Renal cortex interstitium (tissue), 11 donors: ENCODE data around the gene ERCC6L2. TPM values are rescaled to one million over a fixed set of nuclear protein-coding genes. Genes with fewer than 3 reads are reported as not detected.

ENCODE experiments used
- DNase-seq, 11 donors: peaks; one replicate each; pipeline ENCODE4 v3.0.0-alpha.2; 2013; ENCODE audit warnings: low read depth in 9 of 11, low spot score in 4 of 11; ENCODE audit errors: extremely low read depth in 1 of 11
- polyA plus RNA-seq, 3 donors: library from polyadenylated mRNA; unstranded; fragments of 120-200 nt; gene quantifications; one replicate each; pipeline ENCODE4 v1.2.1, GENCODE V29; 2013; ENCODE audit not compliant: insufficient read length in 3 of 3

ERCC6L2 gene
- polyA plus RNA-seq, 3 donors, result 44.5 to 51.4 (median 46.4) TPM

DNA sequence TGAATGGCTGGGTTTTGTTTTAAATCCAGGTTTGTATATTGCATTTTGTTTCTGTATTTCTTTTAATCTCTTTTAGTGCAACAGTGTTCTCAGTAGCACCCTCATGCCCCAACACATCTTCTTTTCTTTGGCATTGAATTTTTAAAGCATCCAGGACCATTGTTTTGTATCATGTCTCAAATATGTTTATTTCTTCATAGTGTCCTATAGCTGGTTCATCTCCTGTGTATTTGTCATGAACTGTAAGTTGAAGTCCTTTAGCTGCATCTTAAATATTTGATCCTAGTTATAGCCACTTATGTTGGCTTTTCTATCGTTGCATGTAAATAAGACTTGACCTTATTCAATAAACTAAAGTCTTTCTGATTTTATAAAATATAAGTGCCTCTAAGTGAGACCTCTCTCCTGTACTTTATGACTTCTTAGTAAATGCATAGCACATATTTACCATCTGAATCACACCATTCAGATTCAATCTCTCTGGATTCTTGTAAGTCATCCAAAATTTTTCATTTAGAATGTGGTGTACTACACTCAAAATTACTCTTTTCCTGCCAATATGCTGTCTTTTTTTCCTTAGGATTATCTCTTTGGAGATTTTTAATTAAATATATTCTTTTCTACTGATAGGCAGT lies 21.0 kb upstream of the ERCC6L2 start:
- no peak for DNase-seq

DNA sequence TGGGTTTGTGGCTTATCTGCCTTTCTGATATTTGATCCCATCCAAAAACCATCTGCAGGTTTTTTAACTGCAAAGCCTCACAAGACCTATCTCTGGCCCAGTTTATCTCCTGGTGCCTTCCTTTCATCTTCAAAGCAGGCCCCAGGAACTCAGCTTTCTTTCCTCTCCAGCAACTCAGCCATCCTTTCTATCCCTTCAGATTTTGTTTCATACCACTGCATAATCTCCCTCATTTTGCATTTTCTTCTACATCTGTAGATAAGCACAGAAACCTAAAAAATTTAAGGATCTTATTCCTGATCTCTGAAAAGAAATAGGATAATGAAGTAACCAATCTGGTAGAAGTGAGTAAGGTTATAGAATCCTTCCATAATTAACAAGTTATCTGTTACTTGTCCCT lies 19.5 kb upstream of the ERCC6L2 start:
- no peak for DNase-seq

DNA sequence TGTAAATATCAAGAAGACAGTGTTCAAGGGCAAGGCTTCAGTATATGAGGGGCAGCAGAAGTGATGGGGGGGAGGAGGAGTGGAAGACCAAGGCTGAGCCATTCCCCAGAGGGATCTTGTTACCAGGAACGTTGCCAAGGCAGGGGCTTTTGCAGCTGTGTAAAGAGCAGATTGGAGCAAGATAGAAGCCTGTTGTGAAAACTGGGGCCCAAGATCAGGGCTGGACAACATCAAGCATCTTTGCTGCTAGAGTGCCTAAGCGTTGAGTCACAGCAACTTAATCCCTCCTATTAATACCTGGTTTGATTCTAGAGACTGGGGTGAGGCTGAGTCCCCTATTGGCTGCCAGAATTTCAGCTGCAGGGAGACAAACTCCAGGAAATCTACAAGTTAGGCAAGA lies 18.4 kb upstream of the ERCC6L2 start:
- peak in 1 of 11 donors; percentile 43 for DNase-seq

DNA sequence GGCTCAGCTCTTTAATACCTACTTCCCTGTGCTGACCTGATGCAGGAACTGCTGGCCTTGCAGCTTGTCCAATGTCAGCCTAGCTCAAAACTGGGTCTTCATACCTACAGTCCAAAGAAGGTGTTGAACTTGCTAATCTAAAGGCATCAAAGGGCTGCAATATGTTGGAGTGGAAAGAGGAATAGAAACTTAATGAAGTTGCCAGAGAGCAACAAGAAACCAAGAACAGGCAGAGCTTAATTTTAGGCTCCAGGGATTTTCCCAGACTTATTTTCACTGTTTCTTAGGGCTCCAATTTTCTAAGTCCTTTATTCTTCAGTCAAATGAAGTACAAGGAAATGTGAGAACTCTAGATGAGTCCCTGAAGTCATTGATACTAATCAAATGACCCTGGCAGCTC lies 17.6 kb upstream of the ERCC6L2 start:
- DNase-seq, result no peak

DNA sequence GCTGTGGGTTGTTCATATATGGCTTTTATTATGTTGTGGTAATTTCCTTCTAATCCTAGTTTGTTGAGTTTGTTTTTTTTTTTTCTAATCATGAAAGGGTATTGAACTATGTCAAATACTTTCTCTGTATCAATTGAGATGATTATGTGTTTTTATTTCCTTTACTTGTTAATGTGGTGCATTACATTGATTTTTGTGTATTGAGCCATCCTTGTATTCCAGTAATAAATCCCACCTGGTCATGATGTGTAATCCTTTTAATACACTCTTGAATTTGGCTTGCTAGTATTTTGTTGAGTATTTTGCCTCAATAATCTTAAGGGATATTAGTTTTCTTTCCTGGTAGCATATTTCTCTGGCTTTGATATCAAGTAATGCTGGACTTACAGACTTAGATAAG lies 13.1 kb upstream of the ERCC6L2 start:
- DNase-seq, result no peak

DNA sequence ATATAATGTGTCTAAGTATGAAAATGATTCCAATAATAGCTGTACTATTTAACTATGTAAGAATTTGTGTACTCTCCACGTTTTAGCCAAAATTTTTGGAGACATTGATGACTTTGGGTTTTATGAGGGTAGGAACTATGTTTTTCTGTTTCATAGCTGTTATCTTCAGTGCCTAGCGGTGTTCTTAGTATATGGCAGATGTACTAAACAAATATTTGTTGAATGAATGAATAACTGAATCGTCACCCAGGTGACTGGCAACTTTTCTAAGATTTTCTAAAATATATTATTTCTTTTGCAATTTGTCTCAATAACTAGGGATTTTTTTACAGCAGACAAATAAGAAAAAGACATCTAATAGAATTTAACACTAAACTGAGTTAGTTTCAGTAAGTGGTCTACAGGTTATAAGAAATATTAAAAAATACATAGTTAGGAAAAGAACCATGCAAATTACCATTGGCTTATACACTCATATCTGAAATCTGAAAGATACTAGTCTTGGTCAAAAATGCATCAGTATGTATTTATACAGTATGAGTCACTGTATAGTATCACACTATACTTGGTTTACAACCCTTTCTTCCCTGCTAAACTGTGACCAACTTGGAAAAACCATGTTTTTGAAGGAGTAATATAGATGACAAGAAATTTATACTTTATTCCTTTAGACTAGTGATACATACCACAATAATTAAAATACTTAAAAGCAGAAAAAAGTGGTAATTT lies 10.5 kb upstream of the ERCC6L2 start:
- no peak for DNase-seq

DNA sequence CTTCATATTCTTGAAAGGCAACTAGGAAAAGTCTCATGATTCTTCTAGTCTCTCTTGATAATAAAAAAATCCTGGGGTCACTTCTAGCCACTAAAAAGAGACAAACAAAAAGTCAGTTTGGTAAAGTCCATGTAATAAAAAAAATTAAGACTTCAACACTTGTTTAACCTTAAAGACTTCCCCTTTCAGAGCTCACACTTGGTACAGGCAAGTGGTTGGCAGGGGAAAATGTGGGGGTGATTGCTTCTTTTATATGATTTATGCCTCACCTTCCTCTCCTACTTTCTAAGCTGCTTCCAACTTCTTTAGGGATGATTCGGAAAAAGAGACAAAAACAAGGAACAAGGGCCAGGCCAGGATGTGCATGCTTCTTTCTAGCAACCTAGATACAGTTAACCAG lies 5.1 kb upstream of the ERCC6L2 start:
- no peak for DNase-seq

DNA sequence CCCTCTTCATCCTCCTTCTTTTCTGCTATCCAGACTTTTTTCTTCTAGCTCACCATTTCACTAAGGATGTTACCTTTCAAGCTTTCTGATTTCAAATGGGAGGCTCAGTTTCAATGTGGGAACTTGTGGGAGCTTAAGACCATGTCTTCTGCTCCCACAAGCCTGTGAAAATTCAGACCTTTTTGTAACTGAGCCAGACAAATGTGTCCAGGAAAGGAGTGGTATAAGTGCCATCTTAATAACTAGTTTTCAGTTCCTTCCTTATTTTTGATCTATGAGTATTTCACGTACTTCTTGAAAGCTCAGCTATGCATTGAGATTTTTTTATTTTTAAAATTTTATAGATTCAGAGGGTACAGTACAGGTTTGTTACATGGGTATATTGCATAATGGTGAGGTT lies 4.6 kb upstream of the ERCC6L2 start:
- DNase-seq, result no peak

DNA sequence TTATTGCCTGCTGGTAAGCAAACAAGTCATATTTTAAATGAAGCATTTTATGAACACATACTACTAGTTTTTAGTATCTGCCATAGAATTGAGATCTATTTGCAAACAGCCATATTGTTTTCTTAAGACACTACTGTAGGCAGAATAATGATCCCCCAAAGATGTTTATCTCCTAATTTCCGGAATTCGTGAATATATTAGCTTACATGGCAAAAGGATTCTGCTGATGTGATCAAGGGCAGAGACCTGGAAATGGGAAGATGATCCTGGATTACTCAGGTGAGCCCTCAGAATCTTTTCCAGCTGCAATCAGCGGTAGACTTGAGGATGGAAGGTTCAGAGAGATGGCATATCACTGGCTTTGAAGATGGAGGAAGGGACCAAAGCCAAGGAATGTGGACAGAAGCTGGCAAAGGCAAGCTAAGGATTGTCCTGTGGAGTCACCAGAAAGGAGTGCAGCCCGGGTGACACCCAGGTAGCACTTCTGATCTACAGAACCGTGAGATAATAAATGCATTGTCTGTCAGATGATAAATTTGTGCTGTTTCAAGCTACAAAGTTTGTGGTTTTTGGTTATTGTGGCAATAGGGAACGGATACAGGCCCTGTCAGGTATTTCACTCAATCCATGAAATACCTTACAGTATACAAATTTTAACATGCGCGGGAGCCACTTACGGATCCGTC lies 1.0 kb upstream of the ERCC6L2 start:
- peak in 1 of 11 donors; percentile 3 for DNase-seq

DNA sequence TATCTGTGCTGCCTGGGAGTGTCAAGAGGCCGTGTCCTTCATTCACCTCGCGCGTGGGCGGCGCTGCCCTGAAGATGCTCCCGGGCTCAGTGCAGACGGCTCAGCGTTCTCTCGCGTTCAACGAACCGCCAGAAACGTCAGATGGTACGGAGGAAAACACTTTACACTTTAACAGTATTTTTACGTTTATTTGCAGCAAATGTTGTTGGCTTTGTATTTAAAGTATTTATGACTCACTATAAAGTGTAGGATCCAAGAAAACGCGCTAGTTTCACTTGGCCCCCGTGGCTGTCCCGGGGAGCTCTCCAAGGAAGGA lies 544 bp upstream of the ERCC6L2 start:
- DNase-seq, result peak in 6 of 11 donors; percentile 31 to 51 (median 38)

DNA sequence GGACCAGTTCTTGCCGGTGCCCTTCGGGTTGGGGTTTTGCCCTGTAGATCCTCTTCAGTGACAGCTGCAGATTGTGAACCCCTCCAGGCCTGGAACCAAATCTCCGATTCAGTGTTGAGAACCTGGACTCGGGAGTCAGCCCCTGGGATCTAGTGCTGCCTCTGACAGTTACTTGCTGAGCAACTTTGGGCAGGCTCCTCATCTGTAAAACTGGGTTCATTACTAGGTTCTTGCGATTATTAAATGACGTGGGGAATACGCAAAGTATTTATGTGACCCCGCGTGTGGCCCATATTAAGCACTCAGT lies 600 bp downstream of the ERCC6L2 start:
- DNase-seq, result no peak

DNA sequence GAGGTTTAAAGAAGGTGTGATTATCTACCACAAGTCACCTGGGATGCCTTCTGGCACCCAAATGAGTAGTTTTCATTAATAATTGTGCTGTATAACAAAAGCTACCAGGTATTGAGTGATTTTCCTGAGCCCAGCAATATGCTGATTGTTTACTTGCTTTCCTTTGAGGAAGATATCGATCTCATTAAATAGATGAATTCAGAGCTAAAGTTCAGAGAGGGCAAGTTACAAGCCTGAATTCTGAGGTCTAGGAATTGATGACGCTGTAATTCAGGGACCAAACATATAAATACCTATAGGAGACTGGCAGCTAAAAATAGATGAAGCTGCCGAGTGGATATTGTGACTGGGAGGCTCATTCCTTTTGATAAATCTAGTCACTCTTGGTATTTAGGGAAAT lies 1.1 kb downstream of the ERCC6L2 start:
- DNase-seq, result peak in 1 of 11 donors; percentile 6

DNA sequence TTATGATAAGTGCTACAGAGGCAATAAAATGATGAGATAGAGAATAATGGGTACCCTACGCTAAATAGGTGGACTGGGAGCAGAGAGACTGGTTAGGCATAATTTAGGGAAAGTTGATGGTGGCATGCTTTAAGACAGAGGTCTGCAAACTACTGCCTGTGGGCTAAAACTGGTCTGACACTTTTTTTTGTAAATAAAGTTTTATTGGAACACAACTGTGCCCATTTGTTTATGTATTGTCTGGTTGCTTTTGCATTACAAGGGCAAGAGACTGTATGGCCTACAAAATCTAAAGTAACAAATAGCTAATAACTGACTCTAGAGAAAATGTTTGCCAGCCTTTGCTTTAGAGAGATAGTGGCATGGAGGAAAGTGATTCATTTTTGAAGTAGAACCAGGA lies 2.5 kb downstream of the ERCC6L2 start:
- no peak for DNase-seq

DNA sequence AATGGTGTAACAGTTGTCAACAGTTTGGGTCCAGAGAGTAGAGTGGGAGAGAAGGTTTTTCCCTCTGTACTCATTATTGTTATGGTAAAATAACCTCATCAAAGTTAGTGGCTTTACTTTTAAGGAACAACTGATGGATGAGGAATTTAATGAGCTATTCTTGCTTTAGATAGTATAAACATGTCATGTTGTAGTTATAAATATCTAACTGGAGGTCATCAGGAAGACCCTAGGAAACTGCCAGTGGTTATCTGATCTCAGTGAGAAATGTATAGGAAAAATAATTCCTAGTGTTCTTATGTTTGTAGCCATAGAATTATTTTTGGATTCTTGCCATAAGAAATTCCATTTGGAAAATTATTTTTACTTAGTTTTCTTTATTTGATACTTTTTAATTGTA lies 4.1 kb downstream of the ERCC6L2 start:
- no peak for DNase-seq

DNA sequence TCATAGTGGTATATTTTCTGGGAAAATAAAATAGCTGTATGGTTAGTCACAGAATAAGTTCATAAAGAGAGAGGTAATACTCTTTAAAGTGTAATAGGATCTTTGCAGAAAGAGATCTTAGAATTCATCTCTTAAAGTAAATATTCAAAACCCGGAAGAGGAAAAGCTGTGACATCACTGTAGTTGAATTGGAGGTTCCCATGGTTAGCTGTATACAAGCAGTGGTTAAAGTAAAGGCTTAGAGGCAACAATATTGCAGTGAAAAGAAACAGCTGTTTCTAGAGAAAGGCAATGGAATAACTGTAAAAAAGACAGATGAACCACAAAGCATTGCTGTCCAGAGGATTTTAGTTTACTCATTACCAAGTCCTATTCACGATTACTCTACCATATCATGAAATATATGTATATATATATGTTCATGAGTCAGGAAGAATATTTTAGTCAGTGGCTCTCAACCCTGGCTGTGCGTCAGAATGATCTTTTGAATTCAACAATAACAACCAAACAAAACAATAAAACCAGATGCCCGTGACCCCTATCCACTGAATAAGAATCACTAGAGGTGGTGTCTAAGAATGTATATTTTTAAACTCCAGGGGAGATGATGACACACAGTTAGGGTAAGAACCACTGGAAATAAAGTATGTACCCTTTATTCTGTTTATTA lies 4.7 kb downstream of the ERCC6L2 start:
- peak in 8 of 11 donors; percentile 36 to 77 (median 60) for DNase-seq

DNA sequence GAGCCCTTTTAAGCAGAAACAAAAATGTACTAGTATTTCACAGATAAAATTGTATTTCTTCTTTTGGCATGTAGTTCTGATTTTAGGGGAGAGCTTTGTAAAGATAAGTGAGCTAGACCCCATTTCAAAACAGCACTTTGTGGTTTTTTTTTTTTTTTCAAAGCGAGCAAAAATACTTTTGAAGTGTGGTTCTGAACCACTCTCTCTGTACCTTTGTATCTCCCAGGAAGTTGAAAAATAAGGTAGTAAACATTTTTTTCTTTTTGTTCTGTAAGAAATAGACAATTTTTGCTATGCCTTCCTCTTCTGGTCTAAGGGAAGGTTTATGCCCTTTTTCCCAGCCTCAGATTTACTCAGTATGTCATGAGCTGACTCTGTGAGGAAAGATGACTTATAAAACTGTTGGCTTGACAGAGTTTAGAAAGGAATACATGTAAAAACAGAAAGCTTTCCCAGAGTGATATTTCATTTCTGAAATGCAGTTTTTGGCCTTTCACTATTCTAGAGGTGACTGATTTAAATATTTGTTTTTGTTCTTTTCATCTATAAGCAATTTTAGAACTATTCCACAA lies 12.5 kb downstream of the ERCC6L2 start:
- no peak for DNase-seq

DNA sequence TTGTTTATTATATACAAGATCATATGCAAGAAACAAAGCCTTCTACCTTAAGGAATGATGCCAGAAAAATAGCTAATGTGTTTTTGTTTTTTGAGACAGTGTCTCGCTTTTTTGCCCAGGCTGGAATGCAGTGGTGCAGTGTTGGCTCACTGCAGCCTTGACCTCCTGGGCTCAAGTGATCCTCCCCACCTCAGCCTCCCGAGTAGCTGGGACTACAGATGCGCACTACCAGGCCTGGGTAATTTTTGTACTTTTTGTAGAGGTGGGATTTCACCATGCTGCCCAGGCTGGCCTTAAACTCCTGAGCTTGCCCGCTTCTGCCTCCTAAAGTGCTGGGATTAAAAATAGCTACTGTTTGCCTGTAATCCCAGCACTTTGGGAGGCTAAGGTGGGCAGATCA lies 15.1 kb downstream of the ERCC6L2 start:
- DNase-seq, result no peak

DNA sequence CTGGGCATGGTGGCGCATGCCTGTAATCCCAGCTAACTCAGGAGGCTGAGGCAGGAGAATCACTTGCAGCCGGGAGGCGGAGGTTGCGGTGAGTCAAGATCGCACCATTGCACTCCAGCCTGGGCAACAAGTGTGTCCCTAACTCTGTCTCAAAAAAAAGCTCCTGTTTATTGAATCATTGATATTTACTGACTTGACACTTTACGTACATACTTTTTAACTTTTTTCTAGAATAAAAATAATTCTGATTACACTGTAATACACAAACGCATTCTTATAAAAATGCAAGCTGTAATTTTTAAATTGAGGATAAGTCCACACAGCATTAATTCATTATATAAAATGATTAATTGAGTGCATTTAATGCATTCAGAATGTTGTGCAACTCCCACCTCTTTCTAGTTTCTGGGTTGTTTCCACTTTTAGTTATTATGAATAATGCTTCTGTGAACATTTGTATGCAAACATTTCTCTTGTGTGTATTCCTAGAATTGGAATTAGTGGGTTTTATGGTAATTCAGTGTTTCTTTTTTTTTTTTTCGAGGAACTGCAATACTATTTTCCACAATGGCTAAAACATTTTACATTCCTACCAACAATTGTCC lies 15.7 kb downstream of the ERCC6L2 start:
- DNase-seq, result no peak

DNA sequence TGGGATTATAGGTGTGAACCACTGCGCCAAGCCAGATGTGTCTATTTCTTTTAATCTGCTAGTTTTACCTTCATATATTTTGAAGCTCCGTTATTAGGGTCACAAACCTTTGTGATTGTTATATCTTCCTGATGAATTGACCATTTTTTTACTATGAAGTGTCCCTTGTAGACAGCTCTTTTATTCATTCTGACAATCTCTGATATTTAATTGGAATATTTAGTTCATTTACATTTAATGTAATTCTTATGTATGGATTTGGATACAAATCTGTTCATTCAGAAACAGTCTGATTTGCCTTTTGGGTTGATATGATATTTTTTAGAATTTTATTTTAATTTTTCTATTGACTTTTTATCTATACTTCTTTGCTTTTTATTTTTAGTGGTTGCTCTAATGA lies 17.2 kb downstream of the ERCC6L2 start:
- no peak for DNase-seq

DNA sequence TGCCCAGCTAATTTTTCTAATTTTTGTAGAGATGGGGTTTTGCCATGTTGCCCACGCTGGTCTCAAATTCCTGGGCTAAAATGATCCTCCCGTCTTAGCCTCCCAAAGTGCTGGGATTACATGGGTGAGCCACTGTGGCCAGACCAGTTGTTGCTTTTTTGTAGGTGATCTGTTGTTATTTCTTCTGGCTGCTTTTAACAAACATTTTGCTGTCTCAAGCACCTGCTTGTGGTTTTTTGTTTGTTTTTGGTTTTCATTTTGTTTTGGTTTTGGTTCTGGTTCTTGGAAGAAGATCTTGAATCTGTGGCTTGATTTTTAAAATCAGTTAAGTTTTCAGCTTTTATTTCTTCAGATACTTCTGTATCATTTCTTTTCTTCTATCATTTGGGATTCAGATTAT lies 21.1 kb downstream of the ERCC6L2 start:
- DNase-seq, result no peak
